A673 (cell line): ENCODE measurements around the gene KCNG2. TPM values are rescaled to one million over a fixed set of nuclear protein-coding genes. Genes with fewer than 3 reads are reported as not detected.
A peak's percentile ranks its signal among the peaks of the same experiment; 100 is the strongest.

ENCODE experiments used
- BruUV-seq: library from RNA; stranded (reverse); fragments of 400-500 nt; replicated peaks from 2 replicates; lab custom pipeline; 2021; lab: Mats Ljungman, UMichigan
- CTCF ChIA-PET: fragments of 300-600 bp; sonication (Branson Sonifier 250); formaldehyde crosslinking; loops from one replicate; lab custom pipeline; 2022; ENCODE audit warnings: antibody characterized with exemption; lab: Charles Lee
- POLR2A ChIA-PET: fragments of 300-600 bp; sonication (Branson Sonifier 250); formaldehyde crosslinking; loops from one replicate; lab custom pipeline; 2022; ENCODE audit warnings: antibody characterized with exemption; ENCODE audit not compliant: low non-redundant PET; lab: Charles Lee
- DNase-seq: peaks from one replicate; pipeline ENCODE4 v3.0.0-alpha.2; 2015; ENCODE audit warnings: low spot score
- H3K27ac ChIP-seq: fragments of 200-600 bp; sonication (generic); 2 replicates; pipeline ENCODE4 v1.5.1; 2016; ENCODE audit warnings: mixed run types, low read depth, mild to moderate bottlenecking, mixed read lengths, antibody characterized with exemption, low read length; ENCODE audit not compliant: poor library complexity, severe bottlenecking
- H3K27me3 ChIP-seq: fragments of 200-600 bp; sonication (generic); replicated peaks from 2 replicates; pipeline ENCODE4 v1.6.1; 2017; ENCODE audit warnings: mixed run types, low read depth, mild to moderate bottlenecking, mixed read lengths, antibody characterized with exemption, low read length; ENCODE audit not compliant: insufficient read depth, poor library complexity
- H3K36me3 ChIP-seq: fragments of 200-600 bp; sonication (generic); 2 replicates; pipeline ENCODE4 v1.6.1; 2016; ENCODE audit warnings: mixed run types, mild to moderate bottlenecking, mixed read lengths, antibody characterized with exemption, low read length; ENCODE audit not compliant: insufficient read depth, poor library complexity, severe bottlenecking
- H3K4me1 ChIP-seq: fragments of 200-600 bp; sonication (generic); 2 replicates; pipeline ENCODE4 v1.6.1; 2017; ENCODE audit warnings: mixed run types, mild to moderate bottlenecking, mixed read lengths, antibody characterized with exemption, low read length; ENCODE audit not compliant: insufficient read depth, poor library complexity, severe bottlenecking
- H3K4me3 ChIP-seq: fragments of 200-600 bp; sonication (generic); 2 replicates; pipeline ENCODE4 v1.5.1; 2016; ENCODE audit warnings: low read depth, mixed run types, mild to moderate bottlenecking, mixed read lengths, low read length; ENCODE audit not compliant: poor library complexity, severe bottlenecking
- H3K9me3 ChIP-seq: fragments of 200-600 bp; sonication (generic); 2 replicates; pipeline ENCODE4 v1.6.1; 2016; ENCODE audit warnings: mixed run types, low read depth, mild to moderate bottlenecking, mixed read lengths, antibody characterized with exemption, low read length; ENCODE audit not compliant: poor library complexity, severe bottlenecking
- CTCF ChIP-seq: fragments of 300-800, 200-600 bp; sonication (generic); conservative IDR thresholded peaks from 2 replicates; pipeline ENCODE4 v1.5.1; 2017; ENCODE audit warnings: low read depth, mild to moderate bottlenecking, antibody characterized with exemption, low read length, moderate library complexity, mixed read lengths
- EZH2 ChIP-seq: fragments of 200-600 bp; sonication (generic); IDR thresholded peaks from 2 replicates; pipeline ENCODE4 v1.6.1; 2017; ENCODE audit warnings: borderline replicate concordance, low read depth, mild to moderate bottlenecking, mixed read lengths, antibody characterized with exemption, low read length; ENCODE audit not compliant: poor library complexity, severe bottlenecking
- intact Hi-C: fragments of 100-400 bp; cut with micrococcal nuclease; formaldehyde crosslinking; loops from one replicate; pipeline ENCODE4 v1.10.0; 2022; ENCODE audit not compliant: unreplicated experiment
- total RNA-seq: library from RNA; stranded (reverse); gene quantifications from 2 replicates; pipeline ENCODE4 v1.2.3, GENCODE V29; 2021

Gene KCNG2
- total RNA-seq, 1 experiment from 2014 or later: not detected

GRCh38 chr18:79944746-79945117 lies 147.0 kb downstream of the KCNG2 start:
- no peak for DNase-seq
- peaks cover 34% of the 10 kb centered on the region for H3K36me3 ChIP-seq
- no peaks in the 10 kb centered on the region for H3K27me3 ChIP-seq
- H3K4me1 ChIP-seq: peaks cover 28% of the 10 kb centered on the region
- intact Hi-C loops: no loop called here
- BruUV-seq: no TSS peak
- ChIA-PET CTCF (no interaction called here), POLR2A (no interaction called here)
- H3K4me3 ChIP-seq: no peak overlapping the region
- peak overlapping the region; percentile 21 for H3K27ac ChIP-seq
- H3K9me3 ChIP-seq: no peaks in the 10 kb centered on the region
- no peak for TF ChIP-seq EZH2
- TF ChIP-seq CTCF: no peak

- peak overlapping the region; percentile 52 for H3K27ac ChIP-seq
- ChIA-PET CTCF (no interaction called here), POLR2A (no interaction called here)
- H3K4me3 ChIP-seq: no peak overlapping the region
- TF ChIP-seq EZH2: no peak
- TF ChIP-seq CTCF: no peak
- no peak for DNase-seq
- H3K9me3 ChIP-seq: no peaks in the 10 kb centered on the region
- H3K27me3 ChIP-seq: no peaks in the 10 kb centered on the region
- no TSS peak for BruUV-seq
- peaks cover 33% of the 10 kb centered on the region for H3K4me1 ChIP-seq
- intact Hi-C loops: no loop called here
- peaks cover 34% of the 10 kb centered on the region for H3K36me3 ChIP-seq
Measured at GRCh38 chr18:79945118-79946042, 147.6 kb downstream of the KCNG2 start.

- TF ChIP-seq CTCF (no peak), EZH2 (no peak)
- CTCF ChIA-PET: no interaction called here
- Histone ChIP-seq H3K9me3 (no peaks in the 10 kb centered on the region), H3K36me3 (peaks cover 19% of the 10 kb centered on the region), H3K4me3 (no peak overlapping the region), H3K4me1 (peaks cover 34% of the 10 kb centered on the region), H3K27ac (no peak overlapping the region), H3K27me3 (no peaks in the 10 kb centered on the region)
- no peak for DNase-seq
- no TSS peak for BruUV-seq
- intact Hi-C loops: no loop called here
- POLR2A ChIA-PET: no interaction called here
Measured at GRCh38 chr18:79947054-79947755, 149.5 kb downstream of the KCNG2 start.
